Upper lobe of left lung (tissue), 4 donors: Measurements from ENCODE around the gene CCDC167.

Source experiments
- CTCF ChIP-seq, 6 experiments: fragments of 450-650 bp in 4 of 6; fragments of 200-600 bp in 2 of 6; sonication (generic) in 2 of 6; IDR thresholded peaks; one replicate each; pipeline ENCODE4 v1.5.1; 2016 to 2019; ENCODE audit warnings: antibody characterized with exemption in 6 of 6
- EP300 ChIP-seq, 4 donors: sonication (generic); formaldehyde crosslinking; IDR thresholded peaks; one replicate each; pipeline ENCODE4 v1.5.1; 2017; ENCODE audit warnings: antibody characterized with exemption in 4 of 4, control low read depth in 2 of 4
- POLR2A ChIP-seq, 4 donors: fragments of 450-650 bp; IDR thresholded peaks; one replicate each; pipeline ENCODE4 v1.5.1; 2016 to 2017; ENCODE audit warnings: antibody characterized with exemption in 4 of 4, mild to moderate bottlenecking in 2 of 4
- POLR2AphosphoS5 ChIP-seq, 2 donors: sonication (generic); formaldehyde crosslinking; IDR thresholded peaks; one replicate each; pipeline ENCODE4 v1.5.1; 2017; ENCODE audit warnings: antibody characterized with exemption in 2 of 2

GRCh38 chr6:37536491-37537190 is 36.9 kb upstream of the CCDC167 start:
- TF ChIP-seq POLR2A (IDR thresholded peaks at IDR 0.05) (no peak), CTCF (IDR thresholded peaks at IDR 0.05) (no peak), EP300 (IDR thresholded peaks at IDR 0.05) (no peak), POLR2AphosphoS5 (IDR thresholded peaks at IDR 0.05) (no peak)
